GM12865 (cell line): ENCODE measurements around the gene CEMIP.

Source experiments
- DNase-seq: peaks from one replicate; pipeline ENCODE4 v3.0.0; 2010; ENCODE audit warnings: low read depth
- H3K4me3 ChIP-seq: 2 replicates; pipeline ENCODE4 v1.5.1; 2011; ENCODE audit warnings: mild to moderate bottlenecking, low read depth, low read length, control low read depth
- CTCF ChIP-seq: IDR thresholded peaks from 2 replicates; pipeline ENCODE4 v1.5.1; 2011; ENCODE audit warnings: low read length, control low read depth, low read depth, inconsistent platforms; ENCODE audit not compliant: insufficient read depth; ENCODE audit errors: missing control alignments

CEMIP gene

GRCh38 chr15:80769153-80769828, 9.9 kb upstream of the CEMIP start:
- H3K4me3 ChIP-seq = no peak overlapping the region
- TF ChIP-seq CTCF = no peak
- DNase-seq = no peak

- TF ChIP-seq CTCF = no peak
- DNase-seq = no peak
- no peak overlapping the region for H3K4me3 ChIP-seq
Observed at GRCh38 chr15:80769829-80770705, 9.1 kb upstream of the CEMIP start.

- H3K4me3 ChIP-seq = no peak overlapping the region
- no peak for TF ChIP-seq CTCF
- no peak for DNase-seq
Observed at GRCh38 chr15:80773122-80773551, 6.0 kb upstream of the CEMIP start.

GRCh38 chr15:80773792-80774352, 5.3 kb upstream of the CEMIP start:
- no peak for DNase-seq
- no peak overlapping the region for H3K4me3 ChIP-seq
- no peak for TF ChIP-seq CTCF

GRCh38 chr15:80774486-80774885, 4.7 kb upstream of the CEMIP start:
- no peak for DNase-seq
- H3K4me3 ChIP-seq = no peak overlapping the region
- TF ChIP-seq CTCF = no peak

GRCh38 chr15:80775338-80775737, 3.8 kb upstream of the CEMIP start:
- TF ChIP-seq CTCF = no peak
- no peak overlapping the region for H3K4me3 ChIP-seq
- DNase-seq = no peak
